COLO668 (cell line): ENCODE results near the gene CADM1.
"Not testable (repeated sequence)": the region's sequence is repeated elsewhere in the genome, so short reads cannot be mapped to it uniquely, and the experiment has no call there.

Experiments
- DNase-seq: peaks from one replicate; lab custom pipeline; 2025; ENCODE audit not compliant: unreplicated experiment; lab: John Stamatoyannopoulos, UW

Gene CADM1

GRCh38 chr11:115481528-115481927 lies 22.7 kb downstream of the CADM1 start:
- no peak for DNase-seq

- no peak for DNase-seq
Observed at GRCh38 chr11:115480611-115481010, 23.6 kb downstream of the CADM1 start.

DNA sequence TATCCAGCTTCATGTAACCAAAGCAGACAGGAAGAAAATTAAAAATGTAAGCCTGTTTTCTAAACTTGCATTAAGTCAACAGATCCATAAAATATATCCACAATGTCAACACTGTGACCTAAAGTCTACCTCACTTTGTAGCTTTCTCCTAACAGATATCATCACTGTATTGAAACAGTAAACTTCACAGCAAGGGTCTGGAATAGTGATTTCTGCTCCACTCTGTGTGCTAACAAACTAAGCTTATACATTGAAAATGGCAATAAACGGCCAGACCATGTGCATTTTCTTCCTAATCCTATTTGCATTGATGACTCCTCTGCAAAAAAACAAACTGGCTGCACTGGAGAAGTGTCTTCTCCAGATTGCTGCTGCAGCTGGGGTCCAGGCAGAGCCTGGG lies 26.8 kb downstream of the CADM1 start:
- no peak for DNase-seq

DNA sequence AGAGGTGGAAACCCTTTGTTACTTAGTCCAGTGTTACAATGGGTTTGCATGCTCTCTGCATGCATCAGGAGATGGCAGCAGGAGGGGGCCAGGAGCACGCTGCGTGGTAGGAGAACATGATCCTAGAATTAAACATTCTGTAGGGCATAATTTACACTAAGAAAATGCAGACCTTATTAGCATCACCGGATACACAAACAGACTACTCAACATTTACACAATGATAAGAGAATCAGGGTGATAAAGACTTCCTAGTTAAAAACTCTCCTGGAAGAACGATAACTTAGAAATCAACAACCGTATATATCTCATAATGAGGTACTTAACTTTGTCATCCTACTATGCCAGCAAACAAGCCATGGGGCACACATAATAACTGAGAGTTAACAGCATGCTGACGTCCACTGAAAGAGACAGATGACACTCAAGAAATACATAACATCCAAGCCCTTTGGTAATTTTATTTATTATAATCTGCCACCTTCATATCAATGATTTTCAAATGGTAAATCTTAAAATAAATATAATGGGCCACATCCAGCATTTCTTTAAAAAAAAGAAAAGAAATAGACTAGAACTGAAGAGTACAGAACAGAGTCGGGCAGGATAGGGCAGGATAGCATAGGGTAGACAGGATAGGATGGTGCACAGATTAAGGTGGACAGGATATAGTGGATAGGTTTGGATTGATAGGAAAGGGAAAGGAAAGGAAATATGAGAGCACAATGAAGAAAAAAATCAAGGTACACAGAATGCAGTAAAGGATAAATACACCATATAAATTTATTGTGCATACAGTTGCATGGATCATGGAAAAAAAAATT lies 27.5 kb downstream of the CADM1 start:
- DNase-seq, result no peak

DNA sequence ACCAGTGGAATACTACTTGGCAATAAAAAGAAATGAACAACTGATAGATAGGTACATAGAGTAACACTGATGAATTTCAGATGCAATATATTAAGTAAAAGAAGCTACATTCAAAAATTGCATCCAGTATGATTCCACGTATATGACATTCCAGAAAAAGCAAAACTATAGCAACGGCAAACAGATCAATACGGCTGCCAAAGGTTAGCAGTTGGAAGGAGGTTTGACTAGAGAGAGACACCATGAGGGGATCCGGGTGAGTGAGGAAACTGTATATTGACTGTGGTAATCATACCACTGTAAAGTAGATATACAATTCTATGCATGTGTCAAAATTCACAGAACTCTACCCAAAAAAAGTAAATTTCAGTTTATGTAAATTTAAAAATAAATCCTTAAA lies 28.7 kb downstream of the CADM1 start:
- no peak for DNase-seq

GRCh38 chr11:115474306-115474705 lies 29.9 kb downstream of the CADM1 start:
- DNase-seq, result not testable (repeated sequence)

DNA sequence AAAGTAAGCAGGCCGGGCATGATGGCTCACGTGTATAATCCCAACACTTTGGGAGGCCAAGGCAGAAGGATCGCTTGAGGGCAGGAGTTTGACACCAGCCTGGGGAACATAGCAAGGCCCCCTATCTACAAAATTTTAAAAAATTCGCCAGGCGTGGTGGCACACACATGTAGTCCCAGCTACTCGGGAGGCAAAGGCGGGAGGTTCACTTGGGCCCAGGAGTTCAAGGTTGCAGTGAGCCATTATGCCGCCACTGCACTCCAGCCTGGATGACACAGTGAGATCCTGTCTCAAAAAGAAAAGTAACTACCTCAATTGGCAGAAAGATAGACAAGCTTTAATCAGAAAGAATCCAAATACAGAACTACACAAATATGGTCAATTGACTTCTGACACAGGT lies 31.0 kb downstream of the CADM1 start:
- no peak for DNase-seq

DNA sequence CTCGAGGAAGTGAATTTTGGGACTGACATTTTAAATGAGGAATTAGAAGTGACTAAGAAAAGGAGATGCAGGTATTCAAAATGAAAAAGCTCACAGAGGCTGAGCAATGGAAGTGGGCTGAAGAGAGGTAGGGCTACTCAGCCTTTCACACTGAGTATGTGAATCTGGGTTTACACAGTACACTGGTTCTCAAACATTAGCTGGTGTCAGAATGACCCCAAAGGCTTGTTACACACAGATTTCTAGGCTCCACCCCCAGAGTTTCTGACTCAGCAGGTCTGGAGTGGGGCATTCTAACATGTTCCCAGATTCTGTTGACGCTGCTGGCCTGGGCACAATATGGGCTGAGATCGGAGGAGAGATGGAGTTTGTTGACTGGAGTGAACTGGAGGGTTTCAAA lies 32.8 kb downstream of the CADM1 start:
- DNase-seq, result peak; percentile 11

DNA sequence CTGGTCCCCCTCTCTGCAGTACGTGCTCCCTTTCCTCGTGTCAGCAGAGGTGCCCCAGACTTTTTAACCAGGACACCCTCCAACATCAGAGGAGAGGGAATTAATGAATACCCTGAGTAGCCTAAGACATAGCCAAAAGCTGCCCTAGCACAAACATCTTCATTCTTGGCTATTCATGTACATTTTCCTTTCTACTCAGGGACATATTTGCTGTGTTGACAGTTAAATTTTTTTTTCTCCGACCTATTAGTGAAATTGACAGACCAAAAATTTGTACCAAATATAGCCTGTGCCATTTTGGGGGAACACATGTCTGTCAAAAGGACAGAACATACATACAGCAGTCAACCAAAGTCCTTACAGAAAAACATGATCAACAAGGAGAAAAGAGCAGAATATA lies 33.3 kb downstream of the CADM1 start:
- no peak for DNase-seq

GRCh38 chr11:115469361-115469760 lies 34.9 kb downstream of the CADM1 start:
- no peak for DNase-seq

GRCh38 chr11:115466122-115466521 lies 38.1 kb downstream of the CADM1 start:
- DNase-seq, result no peak

GRCh38 chr11:115464269-115464668 lies 39.9 kb downstream of the CADM1 start:
- no peak for DNase-seq

GRCh38 chr11:115463606-115464005 lies 40.6 kb downstream of the CADM1 start:
- DNase-seq, result no peak

GRCh38 chr11:115462757-115463156 lies 41.5 kb downstream of the CADM1 start:
- DNase-seq, result no peak

GRCh38 chr11:115462004-115462541 lies 42.1 kb downstream of the CADM1 start:
- DNase-seq, result no peak

- DNase-seq, result no peak
Observed at GRCh38 chr11:115460512-115460911, 43.7 kb downstream of the CADM1 start.

GRCh38 chr11:115459563-115459962 lies 44.7 kb downstream of the CADM1 start:
- no peak for DNase-seq

DNA sequence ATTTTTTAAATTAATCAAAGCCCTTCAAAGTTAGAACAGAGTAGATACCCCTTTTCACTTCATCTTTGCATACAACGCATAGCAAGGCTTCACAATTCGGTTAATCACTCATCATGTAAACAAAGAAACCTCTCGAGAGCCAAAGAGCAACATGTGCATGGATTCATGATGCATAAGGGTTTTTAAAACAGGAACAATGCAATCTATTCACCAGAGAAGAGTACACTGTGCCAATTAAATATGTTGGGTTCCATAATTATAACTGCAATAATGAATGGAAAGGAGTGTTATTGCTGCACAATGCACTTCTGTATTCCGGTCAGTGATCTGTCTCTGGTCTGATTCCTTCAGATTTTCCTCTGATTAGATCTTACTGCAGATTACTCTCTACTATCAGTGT lies 45.3 kb downstream of the CADM1 start:
- no peak for DNase-seq

GRCh38 chr11:115456019-115456418 lies 48.2 kb downstream of the CADM1 start:
- DNase-seq, result no peak

DNA sequence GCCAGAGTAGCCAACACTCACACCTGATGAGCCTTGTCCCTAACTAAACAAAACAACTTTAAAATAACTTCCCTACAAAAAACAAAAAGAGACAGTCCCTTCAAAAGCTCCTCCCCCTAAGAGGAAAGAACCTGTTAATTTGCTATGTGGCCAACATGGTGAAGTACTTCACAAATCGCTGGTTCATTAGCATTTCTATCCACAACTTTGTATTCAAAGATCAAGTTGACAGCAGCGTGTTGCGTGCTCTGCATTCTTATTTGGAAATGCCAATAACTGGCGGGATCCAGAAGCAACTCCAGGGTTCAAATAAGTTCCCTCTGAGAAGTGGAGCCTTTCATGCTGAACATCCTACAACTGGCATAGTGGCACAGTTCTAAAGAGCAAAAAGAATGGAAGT lies 48.6 kb downstream of the CADM1 start:
- no peak for DNase-seq

- DNase-seq, result no peak
Observed at GRCh38 chr11:115454525-115454924, 49.7 kb downstream of the CADM1 start.

GRCh38 chr11:115453693-115454490 lies 50.3 kb downstream of the CADM1 start:
- no peak for DNase-seq
